ENCODE measurements around the gene ECHDC1. TPM values are rescaled to one million over a fixed set of nuclear protein-coding genes. Genes with fewer than 3 reads are reported as not detected.

ECHDC1 gene
- total and polyA plus RNA-seq, 2 experiments from 2014 or later: 60.7 to 96.1 TPM

GRCh38 chr6:127290391-127291265, 52.8 kb downstream of the ECHDC1 start:
- Histone ChIP-seq H3K4me1 (ENCODE audit: insufficient read depth) (no peaks in the 10 kb centered on the region), H3K9me2 (replicated peaks; ENCODE audit: insufficient read depth) (no peaks in the 10 kb centered on the region), H3K9me3 (ENCODE audit: low read depth) (no peaks in the 10 kb centered on the region), H2AFZ (no peak overlapping the region), H3K4me2 (no peak overlapping the region), H3K27me3 (no peaks in the 10 kb centered on the region), H4K20me1 (ENCODE audit: insufficient read depth, poor library complexity, severe bottlenecking) (no peaks in the 10 kb centered on the region), H3K79me2 (peaks cover 27% of the 10 kb centered on the region), H3K36me3 (replicated peaks; ENCODE audit: insufficient read depth, low read depth) (no peaks in the 10 kb centered on the region), H3K4me3 (no peak overlapping the region), H3K27ac (no peak overlapping the region)
- DNase-seq (ENCODE audit: low spot score): no peak
- TF ChIP-seq, protein P1, sequence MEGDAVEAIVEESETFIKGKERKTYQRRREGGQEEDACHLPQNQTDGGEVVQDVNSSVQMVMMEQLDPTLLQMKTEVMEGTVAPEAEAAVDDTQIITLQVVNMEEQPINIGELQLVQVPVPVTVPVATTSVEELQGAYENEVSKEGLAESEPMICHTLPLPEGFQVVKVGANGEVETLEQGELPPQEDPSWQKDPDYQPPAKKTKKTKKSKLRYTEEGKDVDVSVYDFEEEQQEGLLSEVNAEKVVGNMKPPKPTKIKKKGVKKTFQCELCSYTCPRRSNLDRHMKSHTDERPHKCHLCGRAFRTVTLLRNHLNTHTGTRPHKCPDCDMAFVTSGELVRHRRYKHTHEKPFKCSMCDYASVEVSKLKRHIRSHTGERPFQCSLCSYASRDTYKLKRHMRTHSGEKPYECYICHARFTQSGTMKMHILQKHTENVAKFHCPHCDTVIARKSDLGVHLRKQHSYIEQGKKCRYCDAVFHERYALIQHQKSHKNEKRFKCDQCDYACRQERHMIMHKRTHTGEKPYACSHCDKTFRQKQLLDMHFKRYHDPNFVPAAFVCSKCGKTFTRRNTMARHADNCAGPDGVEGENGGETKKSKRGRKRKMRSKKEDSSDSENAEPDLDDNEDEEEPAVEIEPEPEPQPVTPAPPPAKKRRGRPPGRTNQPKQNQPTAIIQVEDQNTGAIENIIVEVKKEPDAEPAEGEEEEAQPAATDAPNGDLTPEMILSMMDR (IDR thresholded peaks at IDR 0.05; ENCODE audit: poor library complexity): no peak
- TF ChIP-seq EZH2 (IDR thresholded peaks at IDR 0.05; ENCODE audit: borderline replicate concordance) (no peak), EZH2phosphoT487 (IDR thresholded peaks at IDR 0.05; ENCODE audit: low read depth, severe bottlenecking, unreplicated experiment) (no peak)
- 84% methylated on average over 4 of the region's 4 CpGs for WGBS (ENCODE audit: low lambda C conversion rate, missing lambda C conversion rate)

- Histone ChIP-seq H3K79me2 (peaks cover 23% of the 10 kb centered on the region), H3K9me3 (ENCODE audit: low read depth) (no peaks in the 10 kb centered on the region), H2AFZ (no peak overlapping the region), H3K4me3 (no peak overlapping the region), H3K9me2 (replicated peaks; ENCODE audit: insufficient read depth) (no peaks in the 10 kb centered on the region), H4K20me1 (ENCODE audit: insufficient read depth, poor library complexity, severe bottlenecking) (no peaks in the 10 kb centered on the region), H3K4me1 (ENCODE audit: insufficient read depth) (no peaks in the 10 kb centered on the region), H3K27ac (no peak overlapping the region), H3K4me2 (no peak overlapping the region), H3K27me3 (no peaks in the 10 kb centered on the region), H3K36me3 (replicated peaks; ENCODE audit: insufficient read depth, low read depth) (no peaks in the 10 kb centered on the region)
- TF ChIP-seq EZH2 (IDR thresholded peaks at IDR 0.05; ENCODE audit: borderline replicate concordance) (no peak), EZH2phosphoT487 (IDR thresholded peaks at IDR 0.05; ENCODE audit: low read depth, severe bottlenecking, unreplicated experiment) (no peak)
- TF ChIP-seq, protein P1 (IDR thresholded peaks at IDR 0.05; ENCODE audit: poor library complexity): no peak
- 89% methylated on average over 5 of the region's 5 CpGs for WGBS (ENCODE audit: low lambda C conversion rate, missing lambda C conversion rate)
- DNase-seq (ENCODE audit: low spot score): no peak
Observed at GRCh38 chr6:127289934-127290333, 53.5 kb downstream of the ECHDC1 start.

- Histone ChIP-seq H3K9me3 (ENCODE audit: low read depth) (no peaks in the 10 kb centered on the region), H3K4me2 (no peak overlapping the region), H3K27me3 (no peaks in the 10 kb centered on the region), H4K20me1 (ENCODE audit: insufficient read depth, poor library complexity, severe bottlenecking) (no peaks in the 10 kb centered on the region), H3K9me2 (replicated peaks; ENCODE audit: insufficient read depth) (no peaks in the 10 kb centered on the region), H2AFZ (no peak overlapping the region), H3K4me3 (no peak overlapping the region), H3K79me2 (peaks cover 16% of the 10 kb centered on the region), H3K27ac (no peak overlapping the region), H3K4me1 (ENCODE audit: insufficient read depth) (no peaks in the 10 kb centered on the region), H3K36me3 (replicated peaks; ENCODE audit: insufficient read depth, low read depth) (no peaks in the 10 kb centered on the region)
- no peak for DNase-seq (ENCODE audit: low spot score)
- TF ChIP-seq EZH2 (IDR thresholded peaks at IDR 0.05; ENCODE audit: borderline replicate concordance) (no peak), EZH2phosphoT487 (IDR thresholded peaks at IDR 0.05; ENCODE audit: low read depth, severe bottlenecking, unreplicated experiment) (no peak)
- TF ChIP-seq, protein P1 (IDR thresholded peaks at IDR 0.05; ENCODE audit: poor library complexity): no peak
Observed at GRCh38 chr6:127288705-127289104, 54.7 kb downstream of the ECHDC1 start.

All from hepatocyte (in vitro differentiated cells).